ENCODE results near the gene CLDN15.

- TF ChIP-seq, protein P1, sequence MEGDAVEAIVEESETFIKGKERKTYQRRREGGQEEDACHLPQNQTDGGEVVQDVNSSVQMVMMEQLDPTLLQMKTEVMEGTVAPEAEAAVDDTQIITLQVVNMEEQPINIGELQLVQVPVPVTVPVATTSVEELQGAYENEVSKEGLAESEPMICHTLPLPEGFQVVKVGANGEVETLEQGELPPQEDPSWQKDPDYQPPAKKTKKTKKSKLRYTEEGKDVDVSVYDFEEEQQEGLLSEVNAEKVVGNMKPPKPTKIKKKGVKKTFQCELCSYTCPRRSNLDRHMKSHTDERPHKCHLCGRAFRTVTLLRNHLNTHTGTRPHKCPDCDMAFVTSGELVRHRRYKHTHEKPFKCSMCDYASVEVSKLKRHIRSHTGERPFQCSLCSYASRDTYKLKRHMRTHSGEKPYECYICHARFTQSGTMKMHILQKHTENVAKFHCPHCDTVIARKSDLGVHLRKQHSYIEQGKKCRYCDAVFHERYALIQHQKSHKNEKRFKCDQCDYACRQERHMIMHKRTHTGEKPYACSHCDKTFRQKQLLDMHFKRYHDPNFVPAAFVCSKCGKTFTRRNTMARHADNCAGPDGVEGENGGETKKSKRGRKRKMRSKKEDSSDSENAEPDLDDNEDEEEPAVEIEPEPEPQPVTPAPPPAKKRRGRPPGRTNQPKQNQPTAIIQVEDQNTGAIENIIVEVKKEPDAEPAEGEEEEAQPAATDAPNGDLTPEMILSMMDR (IDR thresholded peaks at IDR 0.05), result no peak
- no peak for TF ChIP-seq ZFX (IDR thresholded peaks at IDR 0.05; ENCODE audit: borderline replicate concordance)
Measured at GRCh38 chr7:101212014-101212413, 25.6 kb downstream of the CLDN15 start.
